ENCODE measurements around the gene CRTC2.
A peak's percentile ranks its signal among the peaks of the same experiment; 100 is the strongest.

Gene CRTC2

GRCh38 chr1:153973525-153973924 lies 15.1 kb upstream of the CRTC2 start:
- no peak overlapping the region for H3K4me3 ChIP-seq (ENCODE audit: low read length in 2 of 2)
- H3K27me3 ChIP-seq (ENCODE audit: control insufficient read depth in 2 of 2, insufficient read depth in 2 of 2, low read length in 2 of 2), result no peaks in the 10 kb centered on the region
- no peak overlapping the region for H3K9ac ChIP-seq (ENCODE audit: low read depth in 1 of 2, low read length in 2 of 2)
- H3K9me3 ChIP-seq (ENCODE audit: control insufficient read depth in 2 of 2, low read length in 2 of 2), result no peaks in the 10 kb centered on the region
- H3K36me3 ChIP-seq (ENCODE audit: control insufficient read depth in 2 of 2, insufficient read depth in 2 of 2, low read length in 2 of 2), result peaks cover 28 to 29% of the 10 kb centered on the region in 2 donors
- no peak overlapping the region for H3K27ac ChIP-seq (ENCODE audit: low read depth in 2 of 2, low read length in 2 of 2)
- peaks cover 18 to 19% of the 10 kb centered on the region in 2 donors for H3K4me1 ChIP-seq (ENCODE audit: control insufficient read depth in 2 of 2, insufficient read depth in 2 of 2, low read length in 2 of 2)

- Histone ChIP-seq H3K36me3 (ENCODE audit: control insufficient read depth in 2 of 2, insufficient read depth in 2 of 2, low read length in 2 of 2) (peaks cover 28 to 29% of the 10 kb centered on the region in 2 donors), H3K4me1 (ENCODE audit: control insufficient read depth in 2 of 2, insufficient read depth in 2 of 2, low read length in 2 of 2) (peaks cover 18 to 21% of the 10 kb centered on the region in 2 donors), H3K4me3 (ENCODE audit: low read length in 2 of 2) (no peak overlapping the region), H3K27me3 (ENCODE audit: control insufficient read depth in 2 of 2, insufficient read depth in 2 of 2, low read length in 2 of 2) (no peaks in the 10 kb centered on the region), H3K9me3 (ENCODE audit: control insufficient read depth in 2 of 2, low read length in 2 of 2) (no peaks in the 10 kb centered on the region), H3K9ac (ENCODE audit: low read depth in 1 of 2, low read length in 2 of 2) (no peak overlapping the region), H3K27ac (ENCODE audit: low read depth in 2 of 2, low read length in 2 of 2) (no peak overlapping the region)
Measured at GRCh38 chr1:153973071-153973470, 14.7 kb upstream of the CRTC2 start.

- no peak overlapping the region for H3K4me3 ChIP-seq (ENCODE audit: low read length in 2 of 2)
- no peaks in the 10 kb centered on the region for H3K27me3 ChIP-seq (ENCODE audit: control insufficient read depth in 2 of 2, insufficient read depth in 2 of 2, low read length in 2 of 2)
- no peak overlapping the region for H3K27ac ChIP-seq (ENCODE audit: low read depth in 2 of 2, low read length in 2 of 2)
- H3K9ac ChIP-seq (ENCODE audit: low read depth in 1 of 2, low read length in 2 of 2), result no peak overlapping the region
- peaks cover 4 to 23% of the 10 kb centered on the region in 2 donors for H3K4me1 ChIP-seq (ENCODE audit: control insufficient read depth in 2 of 2, insufficient read depth in 2 of 2, low read length in 2 of 2)
- H3K9me3 ChIP-seq (ENCODE audit: control insufficient read depth in 2 of 2, low read length in 2 of 2), result no peaks in the 10 kb centered on the region
- H3K36me3 ChIP-seq (ENCODE audit: control insufficient read depth in 2 of 2, insufficient read depth in 2 of 2, low read length in 2 of 2), result peaks cover 22 to 23% of the 10 kb centered on the region in 2 donors
Measured at GRCh38 chr1:153970346-153970745, 11.9 kb upstream of the CRTC2 start.

- peaks cover 12 to 13% of the 10 kb centered on the region in 2 donors for H3K36me3 ChIP-seq (ENCODE audit: control insufficient read depth in 2 of 2, insufficient read depth in 2 of 2, low read length in 2 of 2)
- H3K27me3 ChIP-seq (ENCODE audit: control insufficient read depth in 2 of 2, insufficient read depth in 2 of 2, low read length in 2 of 2), result no peaks in the 10 kb centered on the region
- peak overlapping the region in 1 of 2 donors; percentile 87 for H3K9ac ChIP-seq (ENCODE audit: low read depth in 1 of 2, low read length in 2 of 2)
- no peak overlapping the region for H3K27ac ChIP-seq (ENCODE audit: low read depth in 2 of 2, low read length in 2 of 2)
- no peaks in the 10 kb centered on the region for H3K9me3 ChIP-seq (ENCODE audit: control insufficient read depth in 2 of 2, low read length in 2 of 2)
- peaks cover 8 to 28% of the 10 kb centered on the region in 2 donors for H3K4me1 ChIP-seq (ENCODE audit: control insufficient read depth in 2 of 2, insufficient read depth in 2 of 2, low read length in 2 of 2)
- peak overlapping the region in 1 of 2 donors; percentile 94 for H3K4me3 ChIP-seq (ENCODE audit: low read length in 2 of 2)
Measured at GRCh38 chr1:153968972-153969371, 10.6 kb upstream of the CRTC2 start.

- no peaks in the 10 kb centered on the region for H3K27me3 ChIP-seq (ENCODE audit: control insufficient read depth in 2 of 2, insufficient read depth in 2 of 2, low read length in 2 of 2)
- peaks cover 7 to 8% of the 10 kb centered on the region in 2 donors for H3K36me3 ChIP-seq (ENCODE audit: control insufficient read depth in 2 of 2, insufficient read depth in 2 of 2, low read length in 2 of 2)
- H3K9ac ChIP-seq (ENCODE audit: low read depth in 1 of 2, low read length in 2 of 2), result peak overlapping the region; percentile 87 to 91
- H3K4me1 ChIP-seq (ENCODE audit: control insufficient read depth in 2 of 2, insufficient read depth in 2 of 2, low read length in 2 of 2), result peaks cover 9 to 30% of the 10 kb centered on the region in 2 donors
- H3K27ac ChIP-seq (ENCODE audit: low read depth in 2 of 2, low read length in 2 of 2), result peak overlapping the region; percentile 92 to 94
- no peaks in the 10 kb centered on the region for H3K9me3 ChIP-seq (ENCODE audit: control insufficient read depth in 2 of 2, low read length in 2 of 2)
- H3K4me3 ChIP-seq (ENCODE audit: low read length in 2 of 2), result peak overlapping the region; percentile 81 to 94
Measured at GRCh38 chr1:153968408-153968807, 10.0 kb upstream of the CRTC2 start.

- Histone ChIP-seq H3K9me3 (ENCODE audit: control insufficient read depth in 2 of 2, low read length in 2 of 2) (no peaks in the 10 kb centered on the region), H3K9ac (ENCODE audit: low read depth in 1 of 2, low read length in 2 of 2) (peak overlapping the region; percentile 87 to 91), H3K36me3 (ENCODE audit: control insufficient read depth in 2 of 2, insufficient read depth in 2 of 2, low read length in 2 of 2) (peaks cover 2 to 5% of the 10 kb centered on the region in 2 donors), H3K4me3 (ENCODE audit: low read length in 2 of 2) (peak overlapping the region; percentile 81 to 94), H3K4me1 (ENCODE audit: control insufficient read depth in 2 of 2, insufficient read depth in 2 of 2, low read length in 2 of 2) (peaks cover 10 to 33% of the 10 kb centered on the region in 2 donors), H3K27ac (ENCODE audit: low read depth in 2 of 2, low read length in 2 of 2) (peak overlapping the region; percentile 92 to 94), H3K27me3 (ENCODE audit: control insufficient read depth in 2 of 2, insufficient read depth in 2 of 2, low read length in 2 of 2) (no peaks in the 10 kb centered on the region)
Measured at GRCh38 chr1:153968000-153968363, 9.6 kb upstream of the CRTC2 start.

GRCh38 chr1:153967107-153967999 lies 8.9 kb upstream of the CRTC2 start, which contains the start of gene CREB3L4:
Gene CREB3L4 (plus strand): TSS chr1:153967902. CDS start chr1:153968526, 624 bp downstream.
- no peaks in the 10 kb centered on the region for H3K27me3 ChIP-seq (ENCODE audit: control insufficient read depth in 2 of 2, insufficient read depth in 2 of 2, low read length in 2 of 2)

GRCh38 chr1:153963850-153964331 lies 5.5 kb upstream of the CRTC2 start:
- H3K27ac ChIP-seq (ENCODE audit: low read depth in 2 of 2, low read length in 2 of 2), result peak overlapping the region; percentile 89 to 95
- H3K9ac ChIP-seq (ENCODE audit: low read depth in 1 of 2, low read length in 2 of 2), result peak overlapping the region; percentile 93 to 97
- no peaks in the 10 kb centered on the region for H3K27me3 ChIP-seq (ENCODE audit: control insufficient read depth in 2 of 2, insufficient read depth in 2 of 2, low read length in 2 of 2)
- H3K4me1 ChIP-seq (ENCODE audit: control insufficient read depth in 2 of 2, insufficient read depth in 2 of 2, low read length in 2 of 2), result peaks cover 31 to 45% of the 10 kb centered on the region in 2 donors
- peak overlapping the region; percentile 81 to 96 for H3K4me3 ChIP-seq (ENCODE audit: low read length in 2 of 2)
- H3K36me3 ChIP-seq (ENCODE audit: control insufficient read depth in 2 of 2, insufficient read depth in 2 of 2, low read length in 2 of 2), result peaks cover 6 to 10% of the 10 kb centered on the region in 2 donors
- no peaks in the 10 kb centered on the region for H3K9me3 ChIP-seq (ENCODE audit: control insufficient read depth in 2 of 2, low read length in 2 of 2)

More at GRCh38 chr1:153967107-153967999, 8.9 kb upstream of the CRTC2 start, which contains the start of gene CREB3L4:
- Histone ChIP-seq H3K9ac (ENCODE audit: low read depth in 1 of 2, low read length in 2 of 2) (peak within 1 kb of the TSS; percentile 87 to 91), H3K4me3 (ENCODE audit: low read length in 2 of 2) (peak within 1 kb of the TSS; percentile 81 to 94), H3K36me3 (ENCODE audit: control insufficient read depth in 2 of 2, insufficient read depth in 2 of 2, low read length in 2 of 2) (no peaks in the 10 kb centered on the region), H3K27ac (ENCODE audit: low read depth in 2 of 2, low read length in 2 of 2) (peak within 1 kb of the TSS; percentile 92 to 94), H3K9me3 (ENCODE audit: control insufficient read depth in 2 of 2, low read length in 2 of 2) (no peaks in the 10 kb centered on the region), H3K4me1 (ENCODE audit: control insufficient read depth in 2 of 2, insufficient read depth in 2 of 2, low read length in 2 of 2) (peaks cover 17 to 39% of the 10 kb centered on the region in 2 donors)

GRCh38 chr1:153963030-153963849 lies 4.8 kb upstream of the CRTC2 start, which contains the start of gene SLC39A1:
Gene SLC39A1 (minus strand): TSS chr1:153963537. CDS start chr1:153962715, 822 bp downstream.
- Histone ChIP-seq H3K4me3 (ENCODE audit: low read length in 2 of 2) (peak within 1 kb of the TSS; percentile 81 to 96), H3K9me3 (ENCODE audit: control insufficient read depth in 2 of 2, low read length in 2 of 2) (no peaks in the 10 kb centered on the region), H3K27me3 (ENCODE audit: control insufficient read depth in 2 of 2, insufficient read depth in 2 of 2, low read length in 2 of 2) (no peaks in the 10 kb centered on the region), H3K4me1 (ENCODE audit: control insufficient read depth in 2 of 2, insufficient read depth in 2 of 2, low read length in 2 of 2) (peaks cover 34 to 42% of the 10 kb centered on the region in 2 donors), H3K36me3 (ENCODE audit: control insufficient read depth in 2 of 2, insufficient read depth in 2 of 2, low read length in 2 of 2) (peaks cover 6 to 10% of the 10 kb centered on the region in 2 donors), H3K9ac (ENCODE audit: low read depth in 1 of 2, low read length in 2 of 2) (peak within 1 kb of the TSS; percentile 93 to 98), H3K27ac (ENCODE audit: low read depth in 2 of 2, low read length in 2 of 2) (peak within 1 kb of the TSS; percentile 89 to 95)

All from mucosa of rectum (tissue), 2 donors.